NCI-H524 treated with DMSO at 0.1 percent for 48 hours (cell line): Measurements from ENCODE around the gene NFKBIZ.
"Not testable (repeated sequence)": the region's sequence is repeated elsewhere in the genome, so short reads cannot be mapped to it uniquely, and the experiment has no call there.

Source experiments
- DNase-seq: peaks from one replicate; lab custom pipeline; 2025; lab: John Stamatoyannopoulos, UW

The NFKBIZ gene

GRCh38 chr3:101878589-101878988 is 29.3 kb downstream of the NFKBIZ start:
- no peak for DNase-seq

- DNase-seq: no peak
Observed at GRCh38 chr3:101879102-101879501, 29.8 kb downstream of the NFKBIZ start.

DNA sequence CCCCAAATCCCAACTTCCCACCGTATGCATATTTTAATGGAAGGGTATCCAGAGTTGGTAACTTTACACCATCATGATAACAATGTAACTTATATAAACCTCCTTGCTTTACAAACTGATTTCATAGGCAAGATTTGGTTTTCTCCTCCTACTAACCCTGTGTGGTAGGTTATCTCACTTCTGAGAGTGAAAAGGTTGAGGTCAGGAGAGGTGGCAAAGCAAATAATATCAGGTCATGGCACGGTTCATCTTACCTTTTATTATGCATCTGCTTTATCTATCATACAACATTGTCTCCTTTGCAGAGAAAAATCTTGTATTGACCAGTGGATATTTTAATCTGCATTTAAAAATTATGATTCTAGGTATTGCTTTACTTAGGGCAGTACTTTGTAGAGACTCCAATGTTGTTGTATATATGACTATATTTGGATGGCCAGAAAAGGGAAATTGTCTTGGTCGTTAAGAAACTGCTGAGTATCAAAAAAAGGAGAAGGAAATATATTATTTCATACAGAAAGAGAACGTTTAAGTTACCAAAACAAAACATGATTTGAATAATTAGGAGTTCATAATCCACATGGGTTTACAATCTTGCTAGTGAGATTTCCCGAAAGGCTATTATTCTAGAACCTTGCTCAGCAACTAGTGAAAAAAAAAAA is 30.4 kb downstream of the NFKBIZ start:
- DNase-seq: no peak

- no peak for DNase-seq
Observed at GRCh38 chr3:101884776-101885175, 35.5 kb downstream of the NFKBIZ start.

DNA sequence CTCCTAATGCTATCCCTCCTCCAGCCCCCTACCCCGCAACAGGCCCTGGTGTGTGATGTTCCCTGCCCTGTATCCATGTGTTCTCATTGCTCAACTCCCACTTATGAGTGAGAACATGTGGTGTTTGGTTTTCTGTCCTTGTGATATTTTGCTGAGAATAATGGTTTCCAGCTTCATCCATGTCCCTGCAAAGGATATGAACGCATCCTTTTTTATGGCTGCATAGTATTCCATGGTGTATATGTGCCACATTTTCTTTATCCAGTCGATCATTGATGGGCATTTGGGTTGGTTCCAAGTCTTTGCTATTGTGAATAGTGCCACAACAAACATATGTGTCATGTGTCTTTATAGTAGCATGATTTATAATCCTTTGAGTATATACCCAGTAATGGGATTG is 36.3 kb downstream of the NFKBIZ start:
- DNase-seq: not testable (repeated sequence)

DNA sequence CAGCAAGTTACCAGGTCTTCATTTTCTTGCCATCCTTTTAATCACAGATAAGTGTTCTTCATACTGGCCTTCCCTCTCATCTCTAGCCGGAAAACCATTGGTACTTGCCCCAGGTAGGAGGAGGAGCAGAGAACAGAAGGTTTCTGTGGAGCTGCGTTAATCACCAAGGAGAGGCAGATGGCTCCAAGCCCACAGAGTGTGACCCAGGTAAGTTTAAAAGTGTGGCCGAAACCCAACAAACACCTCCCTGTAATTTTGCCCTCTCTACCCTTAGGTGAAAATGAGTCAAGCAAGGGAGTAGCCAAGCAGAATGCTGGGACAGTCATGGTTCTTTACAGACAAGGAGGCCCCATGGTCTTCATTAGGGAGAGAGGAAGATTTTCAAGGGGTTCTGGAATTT is 37.3 kb downstream of the NFKBIZ start:
- DNase-seq: no peak

- no peak for DNase-seq
Observed at GRCh38 chr3:101888653-101889052, 39.3 kb downstream of the NFKBIZ start.

GRCh38 chr3:101890716-101891115 is 41.4 kb downstream of the NFKBIZ start:
- DNase-seq: no peak

GRCh38 chr3:101892648-101893047 is 43.3 kb downstream of the NFKBIZ start:
- DNase-seq: no peak

- DNase-seq: no peak
Observed at GRCh38 chr3:101896083-101896757, 46.9 kb downstream of the NFKBIZ start.

DNA sequence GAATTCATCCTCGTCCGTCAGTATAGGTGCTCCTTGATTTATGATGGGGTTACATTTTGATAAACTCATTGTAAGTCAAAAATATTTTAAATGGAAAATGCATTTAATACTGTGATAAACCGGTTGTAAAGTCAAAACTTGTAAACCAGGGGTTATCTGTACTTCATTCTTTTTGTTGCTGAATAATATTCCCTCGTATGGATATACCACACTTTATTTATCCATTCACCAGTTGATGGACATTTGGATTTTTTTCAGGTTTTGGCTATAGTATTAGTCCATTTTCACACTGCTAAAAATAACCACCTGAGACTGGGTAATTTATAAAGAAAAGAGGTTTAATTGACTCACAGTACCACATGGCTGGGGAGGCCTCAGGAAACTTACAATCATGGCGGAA is 47.7 kb downstream of the NFKBIZ start:
- DNase-seq: no peak

GRCh38 chr3:101898039-101898438 is 48.7 kb downstream of the NFKBIZ start:
- no peak for DNase-seq

- no peak for DNase-seq
Observed at GRCh38 chr3:101898752-101899169, 49.4 kb downstream of the NFKBIZ start.

DNA sequence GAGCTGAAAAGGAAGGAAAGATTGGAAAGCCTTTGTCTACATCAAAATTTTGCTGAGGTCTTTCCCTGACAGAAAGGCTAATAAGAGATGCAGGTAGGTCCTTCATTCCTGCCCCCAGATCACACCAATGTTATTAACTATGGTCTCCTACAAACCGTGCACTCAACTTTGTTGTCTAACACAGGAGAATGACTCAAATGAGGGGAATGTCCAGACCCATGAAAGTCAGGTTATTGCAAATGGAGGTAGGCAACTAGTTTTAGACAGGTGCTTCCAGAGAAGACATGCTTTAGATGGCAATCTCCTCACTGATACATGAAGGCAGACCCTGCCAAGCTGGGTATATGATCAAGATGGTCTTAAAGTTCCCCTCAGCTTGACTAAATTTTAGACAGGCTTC is 51.0 kb downstream of the NFKBIZ start:
- no peak for DNase-seq

DNA sequence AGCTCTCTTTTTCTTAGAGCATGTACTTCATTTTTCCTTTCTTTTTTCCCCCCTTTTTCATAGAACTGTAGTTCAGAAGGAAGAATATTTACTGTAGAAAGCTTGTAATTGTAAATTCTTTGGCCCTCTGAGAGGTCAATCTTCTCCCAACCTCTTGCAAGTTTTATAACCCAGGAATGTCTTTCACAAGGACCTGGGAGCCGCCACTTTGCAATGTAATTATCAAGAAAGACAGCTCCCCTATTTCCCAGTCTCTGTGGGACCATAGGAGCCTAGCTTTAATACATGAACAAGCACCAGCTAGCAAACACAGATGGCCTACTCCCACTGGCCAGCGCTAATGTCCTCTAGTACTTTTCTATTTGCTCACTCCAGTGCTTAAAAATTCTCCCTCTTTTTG is 51.4 kb downstream of the NFKBIZ start:
- DNase-seq: no peak

- DNase-seq: no peak
Observed at GRCh38 chr3:101902041-101902440, 52.7 kb downstream of the NFKBIZ start.

- DNase-seq: no peak
Observed at GRCh38 chr3:101903451-101903871, 54.1 kb downstream of the NFKBIZ start.

- DNase-seq: not testable (repeated sequence)
Observed at GRCh38 chr3:101905573-101905972, 56.3 kb downstream of the NFKBIZ start.
